GM06990 (cell line): ENCODE measurements around the gene TTC22.

ENCODE experiments used
- DNase-seq: peaks from one replicate; pipeline ENCODE4 v3.0.0-alpha.2; 2011; ENCODE audit not compliant: insufficient read length; ENCODE audit errors: extremely low read depth
- H3K27me3 ChIP-seq: replicated peaks from 2 replicates; pipeline ENCODE4 v1.6.0; 2011; ENCODE audit warnings: low read length; ENCODE audit not compliant: control insufficient read depth, insufficient read depth
- H3K36me3 ChIP-seq: 2 replicates; pipeline ENCODE4 v1.5.1; 2011; ENCODE audit warnings: low read length; ENCODE audit not compliant: control insufficient read depth, insufficient read depth
- H3K4me3 ChIP-seq: replicated peaks from 2 replicates; pipeline ENCODE4 v1.5.1; 2011; ENCODE audit warnings: low read depth, mild to moderate bottlenecking, control low read depth, low read length
- TF ChIP-seq, protein P1 (sequence below): IDR thresholded peaks from 2 replicates; pipeline ENCODE4 v1.5.1; 2011; ENCODE audit warnings: low read length, control low read depth, mild to moderate bottlenecking, inconsistent platforms; ENCODE audit not compliant: insufficient read depth, poor library complexity, severe bottlenecking

The TTC22 gene

GRCh38 chr1:54809496-54810074, 8.5 kb upstream of the TTC22 start:
- TF ChIP-seq, protein P1, sequence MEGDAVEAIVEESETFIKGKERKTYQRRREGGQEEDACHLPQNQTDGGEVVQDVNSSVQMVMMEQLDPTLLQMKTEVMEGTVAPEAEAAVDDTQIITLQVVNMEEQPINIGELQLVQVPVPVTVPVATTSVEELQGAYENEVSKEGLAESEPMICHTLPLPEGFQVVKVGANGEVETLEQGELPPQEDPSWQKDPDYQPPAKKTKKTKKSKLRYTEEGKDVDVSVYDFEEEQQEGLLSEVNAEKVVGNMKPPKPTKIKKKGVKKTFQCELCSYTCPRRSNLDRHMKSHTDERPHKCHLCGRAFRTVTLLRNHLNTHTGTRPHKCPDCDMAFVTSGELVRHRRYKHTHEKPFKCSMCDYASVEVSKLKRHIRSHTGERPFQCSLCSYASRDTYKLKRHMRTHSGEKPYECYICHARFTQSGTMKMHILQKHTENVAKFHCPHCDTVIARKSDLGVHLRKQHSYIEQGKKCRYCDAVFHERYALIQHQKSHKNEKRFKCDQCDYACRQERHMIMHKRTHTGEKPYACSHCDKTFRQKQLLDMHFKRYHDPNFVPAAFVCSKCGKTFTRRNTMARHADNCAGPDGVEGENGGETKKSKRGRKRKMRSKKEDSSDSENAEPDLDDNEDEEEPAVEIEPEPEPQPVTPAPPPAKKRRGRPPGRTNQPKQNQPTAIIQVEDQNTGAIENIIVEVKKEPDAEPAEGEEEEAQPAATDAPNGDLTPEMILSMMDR: no peak
- Histone ChIP-seq H3K27me3 (no peaks in the 10 kb centered on the region), H3K4me3 (no peak overlapping the region), H3K36me3 (no peaks in the 10 kb centered on the region)
- DNase-seq: no peak

DNA sequence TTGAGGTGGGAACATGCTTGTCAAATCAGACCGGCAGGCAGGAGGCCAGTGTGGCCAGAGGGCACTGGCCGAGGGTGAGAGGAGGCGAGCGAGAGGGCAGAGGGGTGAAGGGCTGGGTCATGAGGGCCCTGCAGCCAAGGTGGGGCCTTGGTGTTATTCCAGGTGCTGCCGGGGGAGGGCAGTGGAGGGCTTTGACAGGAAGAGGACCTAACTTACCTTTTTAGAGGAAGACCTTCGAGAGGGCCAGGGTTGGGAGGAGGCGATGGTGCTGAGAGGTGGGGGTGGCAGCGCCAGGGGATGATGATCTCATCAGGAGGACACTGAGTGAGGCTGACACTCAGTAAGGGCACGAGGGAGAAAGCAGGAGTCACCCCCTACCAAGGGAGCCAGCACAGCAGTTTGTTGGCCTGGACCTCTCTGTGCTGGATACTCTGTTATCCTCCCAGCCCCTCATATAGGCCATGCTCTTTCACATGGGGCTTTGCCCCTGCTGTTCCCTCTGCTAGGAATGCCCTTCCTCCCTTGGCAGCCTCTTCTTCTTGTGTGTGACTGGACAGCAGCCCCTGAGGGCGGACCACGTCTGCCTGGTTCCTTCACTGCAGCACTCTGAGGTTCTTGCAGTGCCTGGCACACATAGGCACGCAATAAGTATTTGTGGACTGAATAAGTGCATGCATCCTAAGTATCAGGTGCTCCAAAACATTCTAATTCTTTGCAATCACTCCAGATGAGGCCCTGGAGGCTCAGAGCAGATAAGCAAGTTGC, 7.5 kb upstream of the TTC22 start:
- no peaks in the 10 kb centered on the region for H3K27me3 ChIP-seq
- H3K36me3 ChIP-seq: no peaks in the 10 kb centered on the region
- TF ChIP-seq, protein P1: no peak
- no peak for DNase-seq
- no peak overlapping the region for H3K4me3 ChIP-seq

DNA sequence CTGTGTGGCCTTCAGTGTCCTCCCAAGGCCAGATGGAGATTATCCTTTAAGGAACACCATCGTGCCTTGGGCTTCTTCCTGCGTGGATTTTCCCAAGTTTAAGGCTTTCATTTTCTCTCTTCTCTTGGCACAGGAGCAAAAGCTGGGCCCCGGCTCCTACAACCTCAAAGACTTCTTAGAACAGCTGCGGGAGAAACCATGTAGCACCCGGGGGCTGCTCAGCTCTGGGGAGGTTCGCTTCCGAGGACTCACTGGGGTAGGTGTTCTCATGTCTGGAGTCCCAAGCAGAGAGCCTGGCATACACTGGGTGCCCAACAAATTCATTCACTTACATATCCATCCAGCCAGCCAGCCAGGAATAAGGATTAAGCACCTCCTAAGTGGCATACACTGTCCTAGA, 6.6 kb upstream of the TTC22 start:
- TF ChIP-seq, protein P1: no peak
- Histone ChIP-seq H3K4me3 (no peak overlapping the region), H3K27me3 (no peaks in the 10 kb centered on the region), H3K36me3 (no peaks in the 10 kb centered on the region)
- no peak for DNase-seq

GRCh38 chr1:54806931-54807611, 5.9 kb upstream of the TTC22 start:
- H3K4me3 ChIP-seq: no peak overlapping the region
- DNase-seq: no peak
- H3K36me3 ChIP-seq: no peaks in the 10 kb centered on the region
- H3K27me3 ChIP-seq: no peaks in the 10 kb centered on the region
- TF ChIP-seq, protein P1: no peak

DNA sequence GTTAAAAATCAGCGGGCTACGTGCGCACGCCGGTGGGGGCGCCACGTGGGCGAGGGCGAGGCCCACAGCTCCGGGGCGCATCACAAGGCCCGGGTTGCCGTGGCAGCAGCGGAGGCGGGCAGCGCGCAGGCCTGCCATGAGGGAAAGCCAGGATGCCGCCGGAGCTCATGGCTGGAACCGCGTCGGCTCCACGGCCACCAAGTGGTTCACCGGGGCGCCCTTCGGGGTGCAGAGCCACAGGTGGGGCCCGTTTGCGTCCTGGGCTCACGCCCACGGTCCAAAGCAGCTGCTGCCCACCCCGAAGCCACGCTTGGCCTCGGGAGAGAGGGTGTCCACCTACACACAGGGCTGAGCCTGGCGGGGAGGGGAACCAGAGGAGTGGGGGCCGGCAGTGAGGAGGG, 4.9 kb upstream of the TTC22 start:
- DNase-seq: no peak
- H3K36me3 ChIP-seq: no peaks in the 10 kb centered on the region
- no peak overlapping the region for H3K4me3 ChIP-seq
- no peaks in the 10 kb centered on the region for H3K27me3 ChIP-seq
- TF ChIP-seq, protein P1: no peak
